HFFc6 (cell line): ENCODE results near the gene FKBP9. TPM values are rescaled to one million over a fixed set of nuclear protein-coding genes. Genes with fewer than 3 reads are reported as not detected.

ENCODE experiments used
- DNase-seq: peaks from one replicate; pipeline ENCODE4 v3.0.0-alpha.2; 2018
- H3K27ac Mint-ChIP-seq: 2 replicates; pipeline ENCODE4 v1.8.0; 2020; ENCODE audit warnings: mild to moderate bottlenecking, mixed read lengths
- H3K27me3 Mint-ChIP-seq: 2 replicates; pipeline ENCODE4 v1.8.0; 2021; ENCODE audit warnings: mild to moderate bottlenecking, moderate library complexity, mixed read lengths; ENCODE audit not compliant: insufficient read depth
- H3K36me3 Mint-ChIP-seq: 2 replicates; pipeline ENCODE4 v1.8.0; 2021; ENCODE audit warnings: low read depth, mixed read lengths
- H3K4me1 Mint-ChIP-seq: 2 replicates; pipeline ENCODE4 v1.8.0; 2020; ENCODE audit warnings: low read depth, mixed read lengths
- H3K4me3 Mint-ChIP-seq: 2 replicates; pipeline ENCODE4 v1.8.0; 2020; ENCODE audit warnings: mild to moderate bottlenecking, moderate library complexity, mixed read lengths
- H3K9me3 Mint-ChIP-seq: 2 replicates; pipeline ENCODE4 v1.8.0; 2020; ENCODE audit warnings: mild to moderate bottlenecking, mixed read lengths
- long read RNA-seq: library from polyadenylated mRNA; unstranded; transcript quantifications from one replicate; pipeline ENCODE4 v2.0.0, GENCODE V29; 2019
- total RNA-seq, 6 experiments: library from RNA; stranded (reverse); fragmentation: NEBNext Ultra II Directional; extraction: Animal tissue kit (Norgen Biotek cat#: 25700); gene quantifications; 2 replicates in 1 of 6; 3 replicates in 5 of 6; pipeline ENCODE4 v1.2.3, GENCODE V29; 2021
- TF ChIP-seq, protein P1 (sequence below): fragments of 200-600 bp; sonication (generic); IDR thresholded peaks from 2 replicates; pipeline ENCODE4 v1.5.0; 2021; ENCODE audit warnings: antibody characterized with exemption, mild to moderate bottlenecking

FKBP9 gene, protein sequence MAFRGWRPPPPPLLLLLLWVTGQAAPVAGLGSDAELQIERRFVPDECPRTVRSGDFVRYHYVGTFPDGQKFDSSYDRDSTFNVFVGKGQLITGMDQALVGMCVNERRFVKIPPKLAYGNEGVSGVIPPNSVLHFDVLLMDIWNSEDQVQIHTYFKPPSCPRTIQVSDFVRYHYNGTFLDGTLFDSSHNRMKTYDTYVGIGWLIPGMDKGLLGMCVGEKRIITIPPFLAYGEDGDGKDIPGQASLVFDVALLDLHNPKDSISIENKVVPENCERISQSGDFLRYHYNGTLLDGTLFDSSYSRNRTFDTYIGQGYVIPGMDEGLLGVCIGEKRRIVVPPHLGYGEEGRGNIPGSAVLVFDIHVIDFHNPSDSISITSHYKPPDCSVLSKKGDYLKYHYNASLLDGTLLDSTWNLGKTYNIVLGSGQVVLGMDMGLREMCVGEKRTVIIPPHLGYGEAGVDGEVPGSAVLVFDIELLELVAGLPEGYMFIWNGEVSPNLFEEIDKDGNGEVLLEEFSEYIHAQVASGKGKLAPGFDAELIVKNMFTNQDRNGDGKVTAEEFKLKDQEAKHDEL
- total RNA-seq: 100 to 1,000 TPM; 196 to 241 (median 214) TPM
- long read RNA-seq, transcript FKBP9-201 (10 exons, 3,462 nt): major isoform, 126 of 264 reads
- long read RNA-seq, transcript FKBP9-212 (7 exons, 2,699 nt): minor isoform, 5 of 264 reads
- long read RNA-seq, partial matches to known transcripts: 17 of 264 reads
- long read RNA-seq, other reads (novel, unspliced or antisense): 115 of 264 reads

DNA sequence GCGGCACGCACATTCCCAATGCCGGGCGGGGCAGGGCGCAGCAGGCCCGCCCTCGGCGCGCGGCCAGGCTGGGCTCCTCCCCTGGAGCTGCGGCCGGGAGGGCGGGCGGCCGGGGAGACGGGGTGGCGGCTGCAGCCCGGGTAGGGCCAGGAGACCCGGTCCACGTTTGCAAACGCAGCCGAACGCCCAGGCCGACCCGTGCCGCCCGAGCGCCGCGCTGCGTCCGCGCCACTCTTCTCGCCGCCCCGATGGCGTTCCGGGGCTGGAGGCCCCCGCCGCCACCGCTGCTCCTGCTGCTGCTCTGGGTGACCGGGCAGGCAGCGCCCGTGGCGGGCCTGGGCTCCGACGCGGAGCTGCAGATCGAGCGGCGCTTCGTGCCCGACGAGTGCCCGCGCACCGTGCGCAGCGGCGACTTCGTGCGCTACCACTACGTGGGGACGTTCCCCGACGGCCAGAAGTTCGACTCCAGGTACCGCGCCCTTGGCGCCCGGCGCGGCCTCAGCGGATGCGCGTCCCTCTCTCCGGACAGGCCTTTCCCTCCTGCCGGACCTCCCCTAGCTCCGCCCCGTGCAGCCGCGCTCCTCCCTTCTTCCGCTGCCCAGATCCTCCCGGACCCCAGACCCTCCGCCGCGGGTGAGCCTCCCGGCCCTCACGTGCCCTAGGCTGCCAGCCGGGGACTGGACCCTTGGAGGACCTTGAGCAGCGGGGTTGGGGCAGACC, at the start of gene FKBP9:
TSS of gene FKBP9 (plus strand) at position 115 of the 720 bp plus-strand sequence. CDS start at position 249, 134 bp downstream.
- Mint-ChIP-seq H3K4me1 (peaks cover 27% of the 10 kb centered on the region), H3K36me3 (peaks cover 12% of the 10 kb centered on the region), H3K4me3 (peak within 1 kb of the TSS; percentile 98), H3K27me3 (peaks cover 2% of the 10 kb centered on the region; the same call in 1 of the 2 replicates), H3K27ac (peak within 1 kb of the TSS; percentile 96), H3K9me3 (no peaks in the 10 kb centered on the region)
- TF ChIP-seq, protein P1, sequence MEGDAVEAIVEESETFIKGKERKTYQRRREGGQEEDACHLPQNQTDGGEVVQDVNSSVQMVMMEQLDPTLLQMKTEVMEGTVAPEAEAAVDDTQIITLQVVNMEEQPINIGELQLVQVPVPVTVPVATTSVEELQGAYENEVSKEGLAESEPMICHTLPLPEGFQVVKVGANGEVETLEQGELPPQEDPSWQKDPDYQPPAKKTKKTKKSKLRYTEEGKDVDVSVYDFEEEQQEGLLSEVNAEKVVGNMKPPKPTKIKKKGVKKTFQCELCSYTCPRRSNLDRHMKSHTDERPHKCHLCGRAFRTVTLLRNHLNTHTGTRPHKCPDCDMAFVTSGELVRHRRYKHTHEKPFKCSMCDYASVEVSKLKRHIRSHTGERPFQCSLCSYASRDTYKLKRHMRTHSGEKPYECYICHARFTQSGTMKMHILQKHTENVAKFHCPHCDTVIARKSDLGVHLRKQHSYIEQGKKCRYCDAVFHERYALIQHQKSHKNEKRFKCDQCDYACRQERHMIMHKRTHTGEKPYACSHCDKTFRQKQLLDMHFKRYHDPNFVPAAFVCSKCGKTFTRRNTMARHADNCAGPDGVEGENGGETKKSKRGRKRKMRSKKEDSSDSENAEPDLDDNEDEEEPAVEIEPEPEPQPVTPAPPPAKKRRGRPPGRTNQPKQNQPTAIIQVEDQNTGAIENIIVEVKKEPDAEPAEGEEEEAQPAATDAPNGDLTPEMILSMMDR: no peak
- DNase-seq: peak; percentile 72

DNA sequence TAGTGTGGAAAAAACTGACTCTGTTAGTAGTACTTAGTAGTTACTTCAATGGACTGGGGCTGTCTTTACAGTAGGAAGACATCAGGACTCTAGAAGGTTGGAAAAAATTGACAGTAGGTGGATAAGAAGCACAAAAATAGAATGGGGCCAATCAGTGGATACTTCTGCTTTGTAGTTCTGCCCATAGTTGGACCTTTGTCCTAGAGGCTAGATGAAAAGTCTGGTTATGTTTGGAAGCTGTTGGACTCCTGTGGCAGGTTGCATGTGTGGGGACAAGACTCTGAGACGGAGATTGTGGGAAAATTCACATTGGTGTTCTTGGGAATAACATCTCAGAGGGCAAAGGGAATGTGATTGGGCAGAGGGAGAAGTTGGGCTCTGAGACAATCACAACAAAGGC, 47.0 kb upstream of the FKBP9 start:
- TF ChIP-seq, protein P1: no peak
- H3K27ac Mint-ChIP-seq: no peak overlapping the region
- 0 out of 2 replicates have a peak, but pooled peaks cover 3% of the 10 kb centered on the region for H3K27me3 Mint-ChIP-seq

DNA sequence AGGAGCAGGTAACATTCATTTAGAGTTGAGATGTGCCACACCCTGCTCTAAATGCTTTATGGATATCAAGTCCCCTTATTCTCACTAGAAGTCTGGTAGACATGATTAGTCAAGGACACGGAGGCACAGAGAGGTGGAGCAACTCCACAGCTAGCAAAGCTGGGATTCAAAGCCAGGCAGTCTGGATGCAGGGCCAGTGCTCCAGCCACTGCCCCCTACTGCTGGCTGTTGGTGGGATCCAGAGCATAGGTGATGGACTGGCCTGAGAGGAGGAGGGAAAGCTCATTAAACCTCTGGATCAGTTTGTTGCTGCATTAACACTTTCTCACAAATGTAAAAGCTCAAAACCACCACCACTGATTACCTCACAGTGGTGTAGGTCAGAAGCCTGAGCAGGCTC, 43.1 kb upstream of the FKBP9 start:
- TF ChIP-seq, protein P1: peak; percentile 35
- no peak for DNase-seq
- H3K36me3 Mint-ChIP-seq: peaks cover 28% of the 10 kb centered on the region
- H3K27ac Mint-ChIP-seq: no peak overlapping the region
- 0 out of 2 replicates have a peak, but pooled peaks cover 3% of the 10 kb centered on the region for H3K27me3 Mint-ChIP-seq
- H3K4me3 Mint-ChIP-seq: no peak overlapping the region
- H3K9me3 Mint-ChIP-seq: no peaks in the 10 kb centered on the region
- H3K4me1 Mint-ChIP-seq: peaks cover 8% of the 10 kb centered on the region; the same call in 1 of the 2 replicates

More for the DNA sequence above, 47.0 kb upstream of the FKBP9 start:
- Mint-ChIP-seq H3K36me3 (peaks cover 17% of the 10 kb centered on the region), H3K9me3 (no peaks in the 10 kb centered on the region), H3K4me1 (peaks cover 5% of the 10 kb centered on the region), H3K4me3 (no peak overlapping the region)
- DNase-seq: no peak

DNA sequence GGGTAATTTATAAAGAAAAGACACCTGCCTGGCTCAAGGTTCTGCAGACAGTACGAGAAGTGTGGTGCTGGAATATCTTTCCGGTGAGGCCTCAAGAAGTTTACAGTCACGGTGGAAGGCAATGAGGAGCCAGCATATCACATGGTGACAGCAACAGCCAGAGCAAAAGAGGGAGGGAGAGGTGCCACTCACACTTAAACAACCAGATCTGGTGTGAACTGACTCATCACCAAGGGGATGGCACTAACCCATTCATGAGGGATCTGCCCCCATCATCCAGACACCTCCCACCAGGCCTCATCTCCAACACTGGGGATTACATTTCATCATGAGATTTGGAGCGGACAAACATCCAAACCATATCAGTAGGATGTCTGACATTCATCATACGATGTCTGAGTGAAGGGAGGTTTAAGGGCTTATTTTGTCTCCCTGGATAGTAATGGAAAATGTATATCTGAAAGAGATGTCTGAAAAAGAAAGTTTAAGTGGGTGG, 42.2 kb upstream of the FKBP9 start:
- peaks cover 28% of the 10 kb centered on the region for H3K36me3 Mint-ChIP-seq
- no peak overlapping the region for H3K4me3 Mint-ChIP-seq
- peaks cover 8% of the 10 kb centered on the region; the same call in 1 of the 2 replicates for H3K4me1 Mint-ChIP-seq

More for the DNA sequence above, 42.2 kb upstream of the FKBP9 start:
- H3K27ac Mint-ChIP-seq: no peak overlapping the region
- H3K27me3 Mint-ChIP-seq: 0 out of 2 replicates have a peak, but pooled peaks cover 3% of the 10 kb centered on the region
- no peaks in the 10 kb centered on the region for H3K9me3 Mint-ChIP-seq
- no peak for DNase-seq
- TF ChIP-seq, protein P1: no peak
